NCI-H748 treated with DMSO at 0.1 percent for 48 hours (cell line): ENCODE measurements around the gene ABCC9.

Source experiments
- DNase-seq: peaks from one replicate; lab custom pipeline; 2025; lab: John Stamatoyannopoulos, UW

The ABCC9 gene

DNA sequence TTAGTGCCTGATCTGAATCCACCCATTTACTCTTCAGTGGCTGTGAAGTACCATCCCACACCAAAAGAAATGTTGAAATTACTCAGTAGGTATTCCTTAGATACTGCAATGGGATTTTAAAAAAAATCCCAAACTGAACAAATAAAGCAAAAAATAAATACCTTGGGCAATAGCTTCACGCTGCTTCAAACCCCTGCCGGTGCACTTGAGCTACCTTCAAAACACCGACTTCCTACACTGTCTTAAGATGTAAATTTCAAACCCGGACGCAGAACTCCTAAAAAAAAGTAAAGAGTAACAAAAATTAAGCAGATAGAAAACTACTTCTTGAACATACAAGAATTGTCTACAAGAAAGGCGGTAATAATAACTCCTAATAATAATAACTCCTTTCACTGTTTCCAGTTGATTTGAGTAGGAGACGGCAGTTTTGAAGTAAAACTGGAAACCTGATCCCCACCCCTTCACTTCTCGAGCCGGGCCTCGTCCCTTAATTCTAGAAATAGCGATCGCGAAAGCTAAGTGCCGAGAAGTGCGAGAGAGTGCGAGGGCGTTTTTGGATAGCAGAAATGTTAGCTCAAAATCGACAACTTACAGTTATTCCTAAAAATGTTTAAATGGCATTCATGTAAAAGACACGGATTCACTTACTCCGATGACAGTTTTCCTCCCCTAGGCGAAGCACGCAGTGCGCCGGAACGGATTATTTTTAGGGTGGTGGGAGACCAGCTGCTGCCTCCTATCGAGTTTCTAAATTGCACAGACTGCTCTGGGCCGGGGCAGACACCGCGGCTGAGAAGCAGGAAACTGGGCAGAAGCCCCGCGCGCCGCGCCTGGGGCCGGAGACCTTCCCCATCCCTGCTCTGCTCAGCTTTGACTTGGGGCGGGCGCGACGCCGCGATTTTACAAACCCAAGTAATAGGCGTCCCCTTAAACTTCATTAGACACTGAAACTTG, at the start of gene ABCC9:
Gene ABCC9 (minus strand): TSS at position 878 of the 957 bp plus-strand sequence. CDS start 4,752 bp downstream, outside the sequence.
- DNase-seq = no peak

DNA sequence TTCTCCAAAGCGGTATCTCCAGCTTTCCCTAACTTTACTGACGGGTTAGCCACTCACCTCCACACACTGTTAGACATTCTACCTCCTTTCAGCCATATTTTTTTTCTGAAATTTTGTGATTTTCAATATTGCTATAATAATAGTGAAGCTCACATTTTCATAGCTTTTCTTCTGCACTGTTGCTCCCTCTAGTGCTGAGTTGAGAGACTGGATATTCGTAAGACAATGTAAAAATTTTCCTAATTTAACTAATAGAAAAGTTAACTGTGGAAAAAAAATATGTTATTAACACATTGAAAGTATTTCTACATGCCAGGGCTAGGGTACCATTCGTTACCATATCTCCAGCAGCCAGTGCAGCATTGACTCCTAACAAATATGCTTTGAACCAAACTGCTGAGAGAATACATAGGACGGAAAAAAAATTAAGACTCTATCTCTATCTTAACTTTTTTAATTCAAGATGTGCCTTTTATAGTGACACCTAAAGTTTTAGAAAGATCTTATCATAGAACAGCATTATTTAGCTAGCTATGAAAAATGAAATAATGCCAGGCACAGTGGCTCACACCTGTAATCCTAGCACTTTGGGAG, 48.7 kb upstream of the ABCC9 start:
- peak; percentile 1 for DNase-seq

DNA sequence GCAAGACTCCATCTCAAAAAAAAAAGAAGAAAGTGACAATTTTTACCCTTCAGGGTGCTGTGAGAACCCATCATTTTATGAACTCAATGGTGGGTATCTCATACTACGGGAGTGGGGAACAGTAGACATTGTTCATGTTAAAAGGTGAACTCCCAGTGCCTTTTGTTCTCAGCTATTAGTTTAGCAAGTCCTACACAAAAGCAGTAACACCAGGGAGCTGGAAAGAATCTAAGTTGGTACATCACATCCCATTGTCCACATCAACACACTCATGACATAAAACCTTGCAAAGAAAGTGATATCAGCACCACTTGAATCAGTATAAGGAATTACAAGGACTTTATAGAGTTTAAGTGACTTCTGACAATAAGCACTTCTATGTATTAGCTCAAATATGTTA, 47.4 kb upstream of the ABCC9 start:
- DNase-seq = no peak

- DNase-seq = no peak
These were observed 46.5 kb upstream of the ABCC9 start for GRCh38 chr12:21987755-21988154.

GRCh38 chr12:21985155-21985554, 43.9 kb upstream of the ABCC9 start:
- no peak for DNase-seq

GRCh38 chr12:21984375-21984774, 43.1 kb upstream of the ABCC9 start:
- no peak for DNase-seq

DNA sequence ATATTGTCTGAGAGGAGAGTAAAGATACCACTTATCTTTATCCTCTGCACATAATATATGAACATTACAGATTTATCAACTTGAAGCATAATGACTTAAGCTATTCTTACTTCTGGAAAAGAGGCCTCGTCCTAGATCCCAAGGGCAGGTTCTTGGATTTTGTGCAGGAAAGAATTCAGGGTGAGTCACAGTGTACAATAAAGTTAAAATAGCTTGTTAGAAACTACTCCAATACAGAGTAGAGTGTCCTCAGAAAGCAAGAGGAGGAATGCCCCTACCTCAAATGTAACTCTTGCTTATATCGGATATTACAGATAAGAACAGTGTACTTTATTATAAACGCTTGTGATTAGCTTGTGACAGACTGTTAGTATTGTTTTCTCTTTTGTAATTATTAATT, 41.9 kb upstream of the ABCC9 start:
- DNase-seq = no peak

GRCh38 chr12:21980544-21980943, 39.3 kb upstream of the ABCC9 start:
- DNase-seq = no peak

DNA sequence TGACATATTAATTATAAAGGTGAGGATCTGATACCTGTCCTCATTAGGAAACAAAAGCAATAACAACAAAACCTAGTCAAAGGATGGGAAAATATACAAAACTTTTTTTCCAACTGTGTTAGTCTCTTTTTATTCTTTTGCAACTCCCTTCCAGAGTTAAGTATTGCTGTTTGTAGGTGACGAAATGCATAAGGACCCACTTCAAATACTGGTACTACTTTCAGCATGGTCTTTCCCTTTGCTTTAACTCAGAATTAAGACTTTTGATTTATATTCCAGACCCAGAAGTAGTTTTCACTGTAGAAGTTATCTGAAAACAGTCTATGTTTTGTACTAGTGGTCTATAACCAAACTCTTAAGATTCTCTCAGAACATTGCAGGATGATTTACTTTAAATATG, 34.1 kb upstream of the ABCC9 start:
- no peak for DNase-seq

GRCh38 chr12:21973221-21973620, 32.0 kb upstream of the ABCC9 start:
- no peak for DNase-seq

- DNase-seq = no peak
These were observed 30.8 kb upstream of the ABCC9 start for GRCh38 chr12:21972055-21972454.

- no peak for DNase-seq
These were observed 30.1 kb upstream of the ABCC9 start for GRCh38 chr12:21971344-21971743.

DNA sequence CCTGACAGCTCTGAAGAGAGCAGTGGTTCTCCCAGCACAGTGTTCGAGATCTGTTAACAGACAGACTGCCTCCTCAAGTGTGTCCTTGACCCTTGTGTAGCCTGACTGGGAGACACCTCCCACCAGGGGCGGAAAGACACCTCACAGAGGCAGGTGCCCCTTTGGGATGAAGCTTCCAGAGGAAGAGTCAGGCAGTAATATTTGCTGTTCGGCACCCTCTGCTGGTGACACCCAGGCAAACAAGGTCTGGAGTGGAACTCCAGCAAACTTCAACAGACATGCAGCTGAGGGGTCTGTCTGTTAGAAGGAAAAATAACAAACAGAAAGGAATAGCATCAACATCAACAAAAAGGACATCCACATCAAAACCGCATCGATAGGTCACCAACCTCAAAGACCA, 21.6 kb upstream of the ABCC9 start:
- DNase-seq = no peak

DNA sequence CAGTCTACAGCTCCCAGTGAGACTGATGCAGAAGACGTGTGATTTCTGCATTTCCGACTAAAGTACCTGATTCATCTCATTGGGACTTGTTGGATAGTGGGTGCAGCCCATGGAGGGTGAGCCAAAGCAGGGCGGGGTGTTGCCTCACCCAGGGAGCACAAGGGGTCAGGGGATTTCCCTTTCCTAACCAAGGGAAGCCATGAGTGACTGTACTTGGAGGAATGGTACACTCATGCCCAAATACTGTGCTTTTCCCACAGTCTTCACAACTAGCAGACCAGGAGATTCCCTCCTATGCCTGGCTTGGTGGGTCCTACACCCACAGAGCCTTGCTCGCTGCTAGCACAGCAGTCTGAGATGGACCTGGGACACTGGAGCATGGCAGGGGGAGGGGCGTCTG, 21.0 kb upstream of the ABCC9 start:
- DNase-seq = no peak

GRCh38 chr12:21950649-21951048, 9.4 kb upstream of the ABCC9 start:
- no peak for DNase-seq

DNA sequence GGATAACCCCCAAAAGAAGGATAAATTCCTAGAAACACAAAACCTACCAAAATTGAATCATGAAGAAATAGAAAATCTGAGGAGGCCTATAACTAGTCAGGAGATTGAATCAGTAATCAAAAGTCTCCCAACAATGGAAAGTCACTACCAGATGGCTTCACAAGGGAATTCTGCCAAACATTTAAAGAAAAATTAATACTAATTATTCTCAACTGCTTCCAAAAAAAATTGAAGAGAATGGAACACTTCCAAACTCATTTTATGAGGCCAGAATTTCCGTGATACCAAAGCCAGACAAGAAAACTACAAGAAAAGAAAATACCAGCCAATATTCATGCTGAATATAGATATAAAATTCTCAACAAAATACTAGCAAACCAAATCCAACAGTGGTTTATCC, 7.8 kb upstream of the ABCC9 start:
- no peak for DNase-seq

DNA sequence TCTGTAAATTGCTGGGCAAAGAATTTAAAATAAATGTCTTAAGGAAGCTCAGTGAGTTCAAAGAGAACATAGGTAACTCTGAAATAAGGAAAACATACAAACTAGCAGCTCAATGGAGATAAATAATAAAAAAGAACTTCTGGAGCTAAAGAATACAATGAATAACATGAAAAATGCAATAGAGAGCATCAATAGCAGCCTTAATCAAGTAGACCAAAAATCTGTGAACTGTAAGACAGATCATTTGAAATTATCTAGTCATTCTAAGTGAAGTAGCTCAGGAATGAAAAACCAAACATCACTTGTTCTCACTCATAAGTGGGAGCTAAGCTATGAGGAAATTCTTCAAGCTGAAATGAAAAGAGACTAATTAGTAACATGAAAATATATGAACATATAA, 5.8 kb upstream of the ABCC9 start:
- DNase-seq = no peak

GRCh38 chr12:21945002-21945401, 3.8 kb upstream of the ABCC9 start:
- no peak for DNase-seq

- no peak for DNase-seq
These were observed 1.1 kb upstream of the ABCC9 start for GRCh38 chr12:21942377-21942703.

GRCh38 chr12:21941506-21942376, 515 bp upstream of the ABCC9 start:
- no peak for DNase-seq

GRCh38 chr12:21939435-21939834, 1.8 kb downstream of the ABCC9 start:
- no peak for DNase-seq

DNA sequence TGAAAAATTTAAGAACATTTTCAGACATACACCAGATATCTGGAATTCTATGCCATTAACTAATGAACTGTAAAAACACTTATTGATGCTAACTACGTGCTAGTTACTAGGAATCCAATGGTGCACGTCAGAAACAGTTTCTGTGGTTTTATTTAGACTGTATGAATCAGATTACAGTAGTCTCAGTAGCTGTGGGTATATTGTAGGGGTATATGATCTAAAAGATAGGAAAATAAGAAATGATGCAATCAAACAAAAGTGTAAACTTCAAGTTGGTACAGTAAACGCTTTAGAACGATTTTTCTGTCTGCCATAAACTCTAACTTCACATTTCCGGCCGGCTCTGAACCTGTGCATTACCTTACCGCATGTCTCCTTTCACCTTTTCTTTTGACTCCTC, 2.3 kb downstream of the ABCC9 start:
- no peak for DNase-seq

- no peak for DNase-seq
These were observed 7.1 kb downstream of the ABCC9 start for GRCh38 chr12:21934173-21934572.
